ENCODE data around the gene APOBEC3C.
"Not testable (repeated sequence)": the region's sequence is repeated elsewhere in the genome, so short reads cannot be mapped to it uniquely, and the experiment has no call there.

APOBEC3C gene

DNA sequence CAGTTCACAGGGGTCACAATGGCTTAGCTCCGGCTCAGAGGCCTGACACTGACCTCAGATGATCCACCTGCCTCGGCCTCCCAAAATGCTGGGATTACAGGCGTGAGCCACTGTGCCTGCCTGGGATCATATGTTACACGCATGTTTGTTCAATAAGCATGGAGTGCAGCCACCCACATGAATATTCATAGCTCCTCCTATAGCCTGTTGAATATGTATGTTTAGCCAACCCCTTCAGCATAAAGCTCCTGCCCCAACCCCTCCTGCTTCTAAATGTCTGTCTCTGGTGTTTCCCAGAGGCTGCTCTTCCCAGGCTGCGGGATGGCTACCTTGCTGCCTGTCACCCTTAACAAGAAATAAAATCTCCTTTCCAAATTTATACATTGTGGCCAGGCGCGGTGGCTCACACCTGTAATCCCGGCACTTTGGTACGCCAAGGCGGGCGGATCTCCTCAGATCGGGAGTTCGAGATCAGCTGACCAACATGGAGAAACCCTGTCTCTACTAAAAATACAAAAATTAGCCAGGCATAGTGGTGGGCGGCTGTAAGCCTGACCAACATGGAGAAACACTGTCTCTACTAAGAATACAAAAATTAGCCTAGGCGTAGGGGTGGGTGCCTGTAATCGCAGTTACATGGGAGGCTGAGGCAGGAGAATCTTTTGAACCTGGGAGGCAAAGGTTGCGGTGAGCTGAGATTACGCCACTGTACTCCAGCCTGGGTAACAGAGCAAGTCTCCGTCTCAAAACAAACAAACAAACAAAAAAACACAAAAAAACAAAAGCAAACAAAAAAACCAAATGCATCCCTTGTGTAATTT is 25.5 kb downstream of the APOBEC3C start:
- Histone ChIP-seq H3K27ac (replicated peaks) (no peak overlapping the region), H3K4me3 (replicated peaks; ENCODE audit: insufficient read depth, low read length) (no peak overlapping the region), H3K27me3 (ENCODE audit: insufficient read depth, poor library complexity, severe bottlenecking) (no peaks in the 10 kb centered on the region)
- DNase-seq (ENCODE audit: low read depth in 1 of 2, low spot score in 1 of 2) = no peak
- TF ChIP-seq SPI1 (IDR thresholded peaks at IDR 0.05; ENCODE audit: borderline replicate concordance, low read depth) = no peak
- TF ChIP-seq, protein P1, sequence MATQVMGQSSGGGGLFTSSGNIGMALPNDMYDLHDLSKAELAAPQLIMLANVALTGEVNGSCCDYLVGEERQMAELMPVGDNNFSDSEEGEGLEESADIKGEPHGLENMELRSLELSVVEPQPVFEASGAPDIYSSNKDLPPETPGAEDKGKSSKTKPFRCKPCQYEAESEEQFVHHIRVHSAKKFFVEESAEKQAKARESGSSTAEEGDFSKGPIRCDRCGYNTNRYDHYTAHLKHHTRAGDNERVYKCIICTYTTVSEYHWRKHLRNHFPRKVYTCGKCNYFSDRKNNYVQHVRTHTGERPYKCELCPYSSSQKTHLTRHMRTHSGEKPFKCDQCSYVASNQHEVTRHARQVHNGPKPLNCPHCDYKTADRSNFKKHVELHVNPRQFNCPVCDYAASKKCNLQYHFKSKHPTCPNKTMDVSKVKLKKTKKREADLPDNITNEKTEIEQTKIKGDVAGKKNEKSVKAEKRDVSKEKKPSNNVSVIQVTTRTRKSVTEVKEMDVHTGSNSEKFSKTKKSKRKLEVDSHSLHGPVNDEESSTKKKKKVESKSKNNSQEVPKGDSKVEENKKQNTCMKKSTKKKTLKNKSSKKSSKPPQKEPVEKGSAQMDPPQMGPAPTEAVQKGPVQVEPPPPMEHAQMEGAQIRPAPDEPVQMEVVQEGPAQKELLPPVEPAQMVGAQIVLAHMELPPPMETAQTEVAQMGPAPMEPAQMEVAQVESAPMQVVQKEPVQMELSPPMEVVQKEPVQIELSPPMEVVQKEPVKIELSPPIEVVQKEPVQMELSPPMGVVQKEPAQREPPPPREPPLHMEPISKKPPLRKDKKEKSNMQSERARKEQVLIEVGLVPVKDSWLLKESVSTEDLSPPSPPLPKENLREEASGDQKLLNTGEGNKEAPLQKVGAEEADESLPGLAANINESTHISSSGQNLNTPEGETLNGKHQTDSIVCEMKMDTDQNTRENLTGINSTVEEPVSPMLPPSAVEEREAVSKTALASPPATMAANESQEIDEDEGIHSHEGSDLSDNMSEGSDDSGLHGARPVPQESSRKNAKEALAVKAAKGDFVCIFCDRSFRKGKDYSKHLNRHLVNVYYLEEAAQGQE (IDR thresholded peaks at IDR 0.05; ENCODE audit: insufficient replicate concordance, low read depth) = no peak
- no peak for TF ChIP-seq POLR2AphosphoS5 (IDR thresholded peaks at IDR 0.05; ENCODE audit: low read depth)
- TF ChIP-seq, protein P2, sequence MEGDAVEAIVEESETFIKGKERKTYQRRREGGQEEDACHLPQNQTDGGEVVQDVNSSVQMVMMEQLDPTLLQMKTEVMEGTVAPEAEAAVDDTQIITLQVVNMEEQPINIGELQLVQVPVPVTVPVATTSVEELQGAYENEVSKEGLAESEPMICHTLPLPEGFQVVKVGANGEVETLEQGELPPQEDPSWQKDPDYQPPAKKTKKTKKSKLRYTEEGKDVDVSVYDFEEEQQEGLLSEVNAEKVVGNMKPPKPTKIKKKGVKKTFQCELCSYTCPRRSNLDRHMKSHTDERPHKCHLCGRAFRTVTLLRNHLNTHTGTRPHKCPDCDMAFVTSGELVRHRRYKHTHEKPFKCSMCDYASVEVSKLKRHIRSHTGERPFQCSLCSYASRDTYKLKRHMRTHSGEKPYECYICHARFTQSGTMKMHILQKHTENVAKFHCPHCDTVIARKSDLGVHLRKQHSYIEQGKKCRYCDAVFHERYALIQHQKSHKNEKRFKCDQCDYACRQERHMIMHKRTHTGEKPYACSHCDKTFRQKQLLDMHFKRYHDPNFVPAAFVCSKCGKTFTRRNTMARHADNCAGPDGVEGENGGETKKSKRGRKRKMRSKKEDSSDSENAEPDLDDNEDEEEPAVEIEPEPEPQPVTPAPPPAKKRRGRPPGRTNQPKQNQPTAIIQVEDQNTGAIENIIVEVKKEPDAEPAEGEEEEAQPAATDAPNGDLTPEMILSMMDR (IDR thresholded peaks at IDR 0.05; ENCODE audit: insufficient read depth, low read length) = no peak
- no peak for TF ChIP-seq GABPA (IDR thresholded peaks at IDR 0.05; ENCODE audit: low read depth)

DNA sequence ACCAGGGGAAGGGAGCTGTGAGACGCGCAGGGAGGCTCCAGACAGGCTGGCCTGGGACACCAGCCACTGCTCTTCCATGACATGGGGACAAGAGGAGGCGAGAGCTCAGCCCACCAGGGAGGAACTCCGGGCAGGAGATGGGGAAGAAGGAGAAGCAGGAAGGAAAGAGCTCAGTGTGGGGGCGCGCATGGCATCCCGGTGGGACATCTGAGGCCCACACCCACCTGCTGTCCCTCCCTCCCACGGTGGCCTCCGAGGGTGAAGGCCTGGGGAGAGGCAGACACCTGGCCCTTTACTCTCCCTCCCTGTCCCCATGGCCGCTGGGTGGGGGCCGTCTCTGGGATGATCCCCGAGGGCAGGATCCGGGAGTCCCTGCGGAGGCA is 26.1 kb downstream of the APOBEC3C start:
- H3K27me3 ChIP-seq (ENCODE audit: insufficient read depth, poor library complexity, severe bottlenecking); H3K27ac ChIP-seq (replicated peaks); H3K4me3 ChIP-seq (replicated peaks; ENCODE audit: insufficient read depth, low read length); DNase-seq (ENCODE audit: low read depth in 1 of 2, low spot score in 1 of 2): not testable (repeated sequence)

DNA sequence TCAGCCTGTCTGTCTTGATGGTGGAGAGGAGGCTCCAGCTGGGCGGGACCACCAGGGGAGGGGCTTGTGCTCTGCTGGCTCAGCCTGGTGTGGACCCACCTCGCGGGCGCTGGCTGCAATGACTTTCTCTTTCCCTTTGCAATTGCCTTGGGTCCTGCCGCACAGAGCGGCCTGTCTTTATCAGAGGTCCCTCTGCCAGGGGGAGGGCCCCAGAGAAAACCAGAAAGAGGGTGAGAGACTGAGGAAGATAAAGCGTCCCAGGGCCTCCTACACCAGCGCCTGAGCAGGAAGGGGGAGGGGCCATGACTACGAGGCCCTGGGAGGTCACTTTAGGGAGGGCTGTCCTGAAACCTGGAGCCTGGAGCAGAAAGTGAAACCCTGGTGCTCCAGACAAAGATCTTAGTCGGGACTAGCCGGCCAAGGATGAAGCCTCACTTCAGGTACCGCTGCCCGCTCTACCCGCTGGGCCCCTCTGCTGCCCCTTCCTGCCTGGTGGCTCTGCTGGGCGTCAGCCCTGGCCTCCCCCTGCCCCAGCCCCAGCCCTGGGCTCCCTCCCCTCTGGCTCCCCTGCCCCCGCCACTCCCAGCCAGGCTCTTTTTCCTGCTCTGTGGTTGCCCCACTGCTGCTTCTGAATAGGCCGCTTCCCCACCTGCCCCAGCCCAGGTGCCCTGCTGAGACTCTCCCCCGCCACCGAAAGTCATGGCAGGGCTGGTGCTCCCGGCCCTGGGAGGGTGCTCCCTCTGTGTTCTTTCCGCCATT is 26.7 kb downstream of the APOBEC3C start, which contains the start of gene APOBEC3F:
Gene APOBEC3F (plus strand): TSS at position 327 of the 759 bp plus-strand sequence. CDS start 97 bp downstream, at position 424.
- not testable (repeated sequence) for H3K27me3 ChIP-seq (ENCODE audit: insufficient read depth, poor library complexity, severe bottlenecking); DNase-seq (ENCODE audit: low read depth in 1 of 2, low spot score in 1 of 2); H3K27ac ChIP-seq (replicated peaks); H3K4me3 ChIP-seq (replicated peaks; ENCODE audit: insufficient read depth, low read length)

DNA sequence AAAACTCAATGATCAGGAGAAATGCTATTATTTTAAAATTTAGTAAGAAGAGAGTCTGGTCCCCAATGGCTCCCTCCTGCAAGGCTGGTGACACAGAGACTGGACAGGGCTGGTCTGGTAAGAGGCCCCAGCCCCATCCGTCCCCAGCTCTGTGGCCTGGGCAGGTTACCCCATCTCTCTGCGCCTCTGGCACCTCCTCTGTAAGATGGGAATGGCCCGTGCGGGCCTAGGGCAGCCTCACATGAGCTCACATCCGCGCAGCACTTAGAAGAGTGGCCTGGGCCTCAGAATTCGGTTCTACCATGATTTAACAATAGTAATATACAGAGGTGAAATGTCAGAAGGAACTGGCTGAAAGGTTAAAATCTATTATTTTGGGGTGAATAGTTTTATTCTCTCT is 27.9 kb downstream of the APOBEC3C start:
- Histone ChIP-seq H3K27ac (replicated peaks) (no peak overlapping the region), H3K4me3 (replicated peaks; ENCODE audit: insufficient read depth, low read length) (no peak overlapping the region), H3K27me3 (ENCODE audit: insufficient read depth, poor library complexity, severe bottlenecking) (no peaks in the 10 kb centered on the region)
- no peak for DNase-seq (ENCODE audit: low read depth in 1 of 2, low spot score in 1 of 2)
- TF ChIP-seq, protein P2 (IDR thresholded peaks at IDR 0.05; ENCODE audit: insufficient read depth, low read length) = no peak
- TF ChIP-seq, protein P1 (IDR thresholded peaks at IDR 0.05; ENCODE audit: insufficient replicate concordance, low read depth) = no peak
- TF ChIP-seq GABPA (IDR thresholded peaks at IDR 0.05; ENCODE audit: low read depth) = no peak
- TF ChIP-seq POLR2AphosphoS5 (IDR thresholded peaks at IDR 0.05; ENCODE audit: low read depth) = no peak
- TF ChIP-seq SPI1 (IDR thresholded peaks at IDR 0.05; ENCODE audit: borderline replicate concordance, low read depth) = no peak

DNA sequence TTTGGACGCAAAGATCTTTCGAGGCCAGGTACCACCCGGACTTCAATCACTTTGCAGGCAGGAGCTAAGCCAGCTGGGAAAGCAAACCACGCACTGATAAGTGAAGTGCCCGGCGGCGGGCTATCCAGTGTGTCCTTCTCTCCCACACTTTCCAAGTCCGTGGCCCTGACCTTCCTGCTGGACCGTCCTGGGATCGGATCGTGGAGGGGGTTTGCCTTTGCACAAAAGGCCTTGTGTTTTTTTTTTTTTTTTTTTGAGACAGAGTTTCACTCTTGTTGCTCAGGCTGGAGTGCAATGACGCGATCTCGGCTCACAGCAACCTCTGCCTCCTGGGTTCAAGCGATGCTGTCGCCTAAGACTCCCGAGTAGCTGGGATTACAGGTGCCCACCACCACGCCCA is 29.0 kb downstream of the APOBEC3C start:
- not testable (repeated sequence) for DNase-seq (ENCODE audit: low read depth in 1 of 2, low spot score in 1 of 2); H3K4me3 ChIP-seq (replicated peaks; ENCODE audit: insufficient read depth, low read length); H3K27me3 ChIP-seq (ENCODE audit: insufficient read depth, poor library complexity, severe bottlenecking); H3K27ac ChIP-seq (replicated peaks)

DNA sequence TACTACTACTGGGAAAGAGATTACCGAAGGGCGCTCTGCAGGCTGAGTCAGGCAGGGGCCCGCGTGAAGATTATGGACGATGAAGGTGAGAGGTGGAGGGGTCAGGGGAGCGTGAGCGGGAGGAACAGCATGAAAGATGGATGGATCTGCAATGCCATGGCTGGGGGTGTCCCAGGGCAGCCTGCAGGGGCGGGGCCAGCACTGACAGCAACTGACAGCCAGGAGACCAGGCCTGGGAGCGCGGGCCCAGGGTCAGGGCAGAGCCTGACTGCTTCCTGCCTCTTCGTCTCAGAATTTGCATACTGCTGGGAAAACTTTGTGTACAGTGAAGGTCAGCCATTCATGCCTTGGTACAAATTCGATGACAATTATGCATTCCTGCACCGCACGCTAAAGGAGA is 31.1 kb downstream of the APOBEC3C start:
- DNase-seq (ENCODE audit: low read depth in 1 of 2, low spot score in 1 of 2); H3K4me3 ChIP-seq (replicated peaks; ENCODE audit: insufficient read depth, low read length); H3K27me3 ChIP-seq (ENCODE audit: insufficient read depth, poor library complexity, severe bottlenecking); H3K27ac ChIP-seq (replicated peaks): not testable (repeated sequence)

DNA sequence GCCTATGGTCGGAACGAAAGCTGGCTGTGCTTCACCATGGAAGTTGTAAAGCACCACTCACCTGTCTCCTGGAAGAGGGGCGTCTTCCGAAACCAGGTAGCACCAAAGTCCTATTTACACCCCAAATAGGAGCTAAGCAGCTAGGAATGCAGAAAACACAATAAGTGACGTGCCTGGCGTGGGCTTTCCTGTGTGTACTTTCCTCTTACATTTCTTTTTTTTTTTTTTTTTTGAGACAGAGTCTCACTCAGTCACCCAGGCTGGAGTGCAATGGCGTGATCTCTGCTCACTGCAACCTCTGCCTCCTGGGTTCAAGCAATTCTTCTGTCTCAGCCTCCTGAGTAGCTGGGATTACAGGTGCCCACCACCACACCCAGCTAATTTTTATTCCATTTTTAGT is 35.4 kb downstream of the APOBEC3C start:
- DNase-seq (ENCODE audit: low read depth in 1 of 2, low spot score in 1 of 2); H3K27ac ChIP-seq (replicated peaks): not testable (repeated sequence)

DNA sequence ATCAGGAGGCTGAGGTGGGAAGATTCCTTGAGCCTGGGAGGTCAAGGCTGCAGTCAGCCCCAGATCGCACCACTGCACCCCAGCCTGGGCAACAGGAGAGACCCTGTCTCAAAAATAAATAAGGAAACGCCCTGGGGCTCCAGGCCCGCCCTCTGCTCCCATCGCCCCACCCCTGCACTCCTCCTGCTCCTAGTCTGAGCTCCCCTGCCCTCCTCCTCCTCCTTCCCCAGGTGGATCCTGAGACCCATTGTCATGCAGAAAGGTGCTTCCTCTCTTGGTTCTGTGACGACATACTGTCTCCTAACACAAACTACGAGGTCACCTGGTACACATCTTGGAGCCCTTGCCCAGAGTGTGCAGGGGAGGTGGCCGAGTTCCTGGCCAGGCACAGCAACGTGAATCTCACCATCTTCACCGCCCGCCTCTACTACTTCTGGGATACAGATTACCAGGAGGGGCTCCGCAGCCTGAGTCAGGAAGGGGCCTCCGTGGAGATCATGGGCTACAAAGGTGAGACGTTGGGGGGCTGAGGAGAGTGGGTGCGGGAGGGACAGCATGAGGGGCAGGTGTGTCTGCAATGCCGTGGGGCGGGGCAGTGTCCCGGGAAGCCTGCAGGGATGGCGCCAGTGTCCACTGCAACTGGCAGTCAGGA is 37.9 kb downstream of the APOBEC3C start:
- H3K27me3 ChIP-seq (ENCODE audit: insufficient read depth, poor library complexity, severe bottlenecking); DNase-seq (ENCODE audit: low read depth in 1 of 2, low spot score in 1 of 2); H3K4me3 ChIP-seq (replicated peaks; ENCODE audit: insufficient read depth, low read length); H3K27ac ChIP-seq (replicated peaks): not testable (repeated sequence)

More for the DNA sequence above, 35.4 kb downstream of the APOBEC3C start:
- not testable (repeated sequence) for H3K4me3 ChIP-seq (replicated peaks; ENCODE audit: insufficient read depth, low read length); H3K27me3 ChIP-seq (ENCODE audit: insufficient read depth, poor library complexity, severe bottlenecking)

Data from HL-60 (cell line).